PFSK-1 (cell line): ENCODE measurements around the gene NIPAL1.

Experiments used
- FOXP2 ChIP-seq: optimal IDR thresholded peaks from 2 replicates; pipeline ENCODE3; 2011; ENCODE audit warnings: borderline replicate concordance, control low read depth, inconsistent platforms; ENCODE audit not compliant: insufficient read depth; ENCODE audit errors: extremely low read length, extremely low read depth
- POLR2AphosphoS5 ChIP-seq: IDR thresholded peaks from 2 replicates; pipeline ENCODE4 v1.6.1; 2012; ENCODE audit warnings: low read depth, mild to moderate bottlenecking, control low read depth, low read length, moderate library complexity
- REST ChIP-seq, 2 experiments: IDR thresholded peaks; 2 replicates each; pipeline versions ENCODE4 v1.6.1 to v1.8.0; 2011 to 2012; ENCODE audit warnings: low read depth in 2 of 2, low read length in 2 of 2, control low read depth in 1 of 2, inconsistent platforms in 1 of 2, mild to moderate bottlenecking in 1 of 2, moderate library complexity in 1 of 2; ENCODE audit not compliant: insufficient read depth in 1 of 2
- SIN3A ChIP-seq: IDR thresholded peaks from 2 replicates; pipeline ENCODE4 v1.6.1; 2012; ENCODE audit warnings: mild to moderate bottlenecking, low read length, moderate library complexity, borderline replicate concordance; ENCODE audit not compliant: insufficient read depth
- TAF1 ChIP-seq: IDR thresholded peaks from 2 replicates; pipeline ENCODE4 v1.6.1; 2012; ENCODE audit warnings: low read length, control low read depth, borderline replicate concordance; ENCODE audit not compliant: insufficient read depth

The NIPAL1 gene

DNA sequence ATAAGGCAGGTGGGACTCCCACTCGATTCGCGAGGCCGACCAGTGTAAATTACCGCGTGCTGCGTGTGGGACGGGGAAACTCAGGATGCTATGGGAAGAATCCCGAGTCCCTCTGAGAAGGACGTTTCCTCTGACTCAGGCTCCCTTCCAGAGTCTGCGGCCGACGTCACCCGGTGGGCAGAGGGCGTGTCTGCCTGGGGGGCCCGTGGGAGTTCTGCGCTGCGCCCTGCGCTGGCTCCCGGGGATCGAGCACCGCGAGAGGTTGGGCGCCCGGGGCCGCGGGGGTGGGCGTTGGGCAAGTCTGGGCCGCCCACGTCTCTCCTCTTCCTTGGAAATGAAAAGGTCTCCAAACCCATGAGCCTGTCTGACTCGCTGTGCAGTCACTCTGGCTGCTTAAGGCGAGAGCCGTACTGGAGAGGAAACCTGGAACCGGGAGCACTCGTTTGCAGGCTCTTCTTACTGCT lies 568 bp downstream of the NIPAL1 start:
- TF ChIP-seq FOXP2, result no peak
- no peak for TF ChIP-seq REST (IDR thresholded peaks at IDR 0.05; ENCODE audit: insufficient read depth in 1 of 2, low read depth in 2 of 2, low read length in 2 of 2)
- no peak for TF ChIP-seq SIN3A
- no peak for TF ChIP-seq POLR2AphosphoS5
- TF ChIP-seq TAF1, result no peak

GRCh38 chr4:48018112-48018511 lies 1.5 kb downstream of the NIPAL1 start:
- TF ChIP-seq POLR2AphosphoS5 (no peak), TAF1 (no peak), FOXP2 (no peak), SIN3A (no peak), REST (IDR thresholded peaks at IDR 0.05; ENCODE audit: insufficient read depth in 1 of 2, low read depth in 2 of 2, low read length in 2 of 2) (no peak)

DNA sequence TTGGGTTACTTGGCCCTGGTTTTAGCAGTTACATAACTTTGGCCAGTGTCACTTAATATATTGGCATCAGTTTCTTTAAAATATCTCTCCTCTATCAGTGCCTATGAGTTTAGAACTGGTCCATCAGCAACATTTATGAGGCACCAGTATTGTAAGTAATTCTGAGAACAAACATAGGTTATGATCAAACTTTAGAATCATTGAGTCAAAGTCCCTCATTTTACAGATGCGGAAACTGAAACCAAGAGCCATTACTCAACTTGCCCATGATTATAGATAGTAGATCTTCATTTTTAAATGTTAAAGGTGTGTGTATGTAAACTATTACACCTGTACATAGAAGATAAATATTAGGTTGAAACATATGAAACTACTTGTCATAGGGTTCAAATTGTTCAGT lies 4.5 kb downstream of the NIPAL1 start:
- TF ChIP-seq POLR2AphosphoS5, result no peak
- no peak for TF ChIP-seq REST (IDR thresholded peaks at IDR 0.05; ENCODE audit: insufficient read depth in 1 of 2, low read depth in 2 of 2, low read length in 2 of 2)
- TF ChIP-seq FOXP2, result no peak

DNA sequence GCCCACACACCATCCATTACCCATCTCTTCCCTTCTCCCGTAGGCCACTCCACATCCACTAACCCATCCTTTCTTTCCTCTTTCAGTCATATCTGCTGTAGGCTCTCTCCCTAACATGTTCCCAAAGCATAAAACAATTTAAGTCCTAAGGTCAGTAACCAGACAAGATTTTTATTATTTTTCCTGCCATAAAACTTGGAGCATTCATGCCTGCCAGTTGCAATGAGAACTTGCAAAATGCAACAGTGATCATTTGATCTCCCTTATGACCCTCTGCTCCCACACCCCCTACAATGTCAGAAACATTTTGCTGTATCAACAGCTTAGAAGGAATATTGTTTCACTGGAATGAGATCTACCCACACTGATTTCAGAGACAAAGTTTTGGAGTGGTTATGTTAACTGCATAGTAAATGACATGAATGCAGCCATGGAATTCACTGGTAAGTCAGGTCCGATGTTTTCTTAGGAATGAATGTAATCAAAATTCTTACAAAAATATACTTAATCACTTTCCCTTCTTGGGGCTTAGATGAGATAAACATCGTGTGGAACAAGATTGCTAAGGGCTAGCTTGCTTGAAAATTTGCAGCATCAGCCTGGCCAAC lies 5.7 kb downstream of the NIPAL1 start:
- TF ChIP-seq POLR2AphosphoS5 (no peak), SIN3A (no peak), REST (IDR thresholded peaks at IDR 0.05; ENCODE audit: insufficient read depth in 1 of 2, low read depth in 2 of 2, low read length in 2 of 2) (no peak), FOXP2 (no peak), TAF1 (no peak)

DNA sequence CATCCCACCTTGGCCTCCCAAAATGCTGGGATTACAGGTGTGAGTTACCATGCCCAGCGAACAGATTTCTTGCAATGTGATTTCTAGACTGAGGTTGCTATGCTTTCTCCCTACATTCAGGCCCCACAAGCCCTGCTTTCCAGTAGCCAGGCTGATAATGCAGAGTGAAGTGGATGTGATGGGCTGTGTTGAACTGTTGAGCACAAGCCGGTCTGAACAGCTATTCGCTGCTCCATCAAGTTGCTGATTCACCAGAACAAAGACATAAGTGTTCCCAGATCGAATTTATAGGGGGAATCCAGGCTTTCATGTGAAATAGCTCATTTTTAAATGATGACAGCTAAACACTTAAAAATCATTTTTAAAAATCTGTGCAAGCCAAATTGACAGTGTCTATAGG lies 8.0 kb downstream of the NIPAL1 start:
- TF ChIP-seq TAF1, result no peak
- no peak for TF ChIP-seq SIN3A
- no peak for TF ChIP-seq POLR2AphosphoS5
- no peak for TF ChIP-seq FOXP2
- TF ChIP-seq REST (IDR thresholded peaks at IDR 0.05; ENCODE audit: insufficient read depth in 1 of 2, low read depth in 2 of 2, low read length in 2 of 2), result no peak
